ENCODE measurements around the gene C2CD2.

The C2CD2 gene

DNA sequence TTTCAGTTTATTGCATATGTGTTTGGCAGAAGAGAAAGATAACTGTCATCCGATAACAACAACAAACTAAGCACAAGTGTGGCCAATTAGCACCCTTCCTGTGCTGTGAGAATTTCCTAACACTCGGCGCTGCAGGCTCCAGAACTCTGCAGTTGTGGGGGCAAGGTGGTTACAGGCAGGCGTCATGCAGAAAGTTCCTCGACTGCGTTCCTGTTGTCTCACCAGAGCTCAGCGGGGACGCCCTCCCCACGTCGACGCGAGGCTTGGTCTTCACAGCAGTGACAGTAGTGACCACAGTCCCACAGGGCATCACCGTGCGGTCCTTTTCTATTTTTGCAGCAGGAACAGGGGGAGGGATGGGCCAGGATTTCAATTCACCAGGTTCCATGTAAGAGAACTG is 47.0 kb downstream of the C2CD2 start (continued):
- TF ChIP-seq, protein P1, sequence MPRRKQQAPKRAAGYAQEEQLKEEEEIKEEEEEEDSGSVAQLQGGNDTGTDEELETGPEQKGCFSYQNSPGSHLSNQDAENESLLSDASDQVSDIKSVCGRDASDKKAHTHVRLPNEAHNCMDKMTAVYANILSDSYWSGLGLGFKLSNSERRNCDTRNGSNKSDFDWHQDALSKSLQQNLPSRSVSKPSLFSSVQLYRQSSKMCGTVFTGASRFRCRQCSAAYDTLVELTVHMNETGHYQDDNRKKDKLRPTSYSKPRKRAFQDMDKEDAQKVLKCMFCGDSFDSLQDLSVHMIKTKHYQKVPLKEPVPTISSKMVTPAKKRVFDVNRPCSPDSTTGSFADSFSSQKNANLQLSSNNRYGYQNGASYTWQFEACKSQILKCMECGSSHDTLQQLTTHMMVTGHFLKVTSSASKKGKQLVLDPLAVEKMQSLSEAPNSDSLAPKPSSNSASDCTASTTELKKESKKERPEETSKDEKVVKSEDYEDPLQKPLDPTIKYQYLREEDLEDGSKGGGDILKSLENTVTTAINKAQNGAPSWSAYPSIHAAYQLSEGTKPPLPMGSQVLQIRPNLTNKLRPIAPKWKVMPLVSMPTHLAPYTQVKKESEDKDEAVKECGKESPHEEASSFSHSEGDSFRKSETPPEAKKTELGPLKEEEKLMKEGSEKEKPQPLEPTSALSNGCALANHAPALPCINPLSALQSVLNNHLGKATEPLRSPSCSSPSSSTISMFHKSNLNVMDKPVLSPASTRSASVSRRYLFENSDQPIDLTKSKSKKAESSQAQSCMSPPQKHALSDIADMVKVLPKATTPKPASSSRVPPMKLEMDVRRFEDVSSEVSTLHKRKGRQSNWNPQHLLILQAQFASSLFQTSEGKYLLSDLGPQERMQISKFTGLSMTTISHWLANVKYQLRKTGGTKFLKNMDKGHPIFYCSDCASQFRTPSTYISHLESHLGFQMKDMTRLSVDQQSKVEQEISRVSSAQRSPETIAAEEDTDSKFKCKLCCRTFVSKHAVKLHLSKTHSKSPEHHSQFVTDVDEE (CRISPR knock-in tag; IDR thresholded peaks at IDR 0.05), result no peak
- TF ChIP-seq OSR1 (CRISPR knock-in tag; IDR thresholded peaks at IDR 0.05) (no peak), ZNF8 (CRISPR knock-in tag; IDR thresholded peaks at IDR 0.05) (no peak), TOX (CRISPR knock-in tag; IDR thresholded peaks at IDR 0.05; ENCODE audit: borderline replicate concordance) (no peak), SNAI2 (CRISPR knock-in tag; IDR thresholded peaks at IDR 0.05) (no peak)
- TF ChIP-seq, protein P2, sequence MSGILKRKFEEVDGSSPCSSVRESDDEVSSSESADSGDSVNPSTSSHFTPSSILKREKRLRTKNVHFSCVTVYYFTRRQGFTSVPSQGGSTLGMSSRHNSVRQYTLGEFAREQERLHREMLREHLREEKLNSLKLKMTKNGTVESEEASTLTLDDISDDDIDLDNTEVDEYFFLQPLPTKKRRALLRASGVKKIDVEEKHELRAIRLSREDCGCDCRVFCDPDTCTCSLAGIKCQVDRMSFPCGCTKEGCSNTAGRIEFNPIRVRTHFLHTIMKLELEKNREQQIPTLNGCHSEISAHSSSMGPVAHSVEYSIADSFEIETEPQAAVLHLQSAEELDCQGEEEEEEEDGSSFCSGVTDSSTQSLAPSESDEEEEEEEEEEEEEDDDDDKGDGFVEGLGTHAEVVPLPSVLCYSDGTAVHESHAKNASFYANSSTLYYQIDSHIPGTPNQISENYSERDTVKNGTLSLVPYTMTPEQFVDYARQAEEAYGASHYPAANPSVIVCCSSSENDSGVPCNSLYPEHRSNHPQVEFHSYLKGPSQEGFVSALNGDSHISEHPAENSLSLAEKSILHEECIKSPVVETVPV (CRISPR knock-in tag; IDR thresholded peaks at IDR 0.05), result no peak
- TF ChIP-seq, protein P3, sequence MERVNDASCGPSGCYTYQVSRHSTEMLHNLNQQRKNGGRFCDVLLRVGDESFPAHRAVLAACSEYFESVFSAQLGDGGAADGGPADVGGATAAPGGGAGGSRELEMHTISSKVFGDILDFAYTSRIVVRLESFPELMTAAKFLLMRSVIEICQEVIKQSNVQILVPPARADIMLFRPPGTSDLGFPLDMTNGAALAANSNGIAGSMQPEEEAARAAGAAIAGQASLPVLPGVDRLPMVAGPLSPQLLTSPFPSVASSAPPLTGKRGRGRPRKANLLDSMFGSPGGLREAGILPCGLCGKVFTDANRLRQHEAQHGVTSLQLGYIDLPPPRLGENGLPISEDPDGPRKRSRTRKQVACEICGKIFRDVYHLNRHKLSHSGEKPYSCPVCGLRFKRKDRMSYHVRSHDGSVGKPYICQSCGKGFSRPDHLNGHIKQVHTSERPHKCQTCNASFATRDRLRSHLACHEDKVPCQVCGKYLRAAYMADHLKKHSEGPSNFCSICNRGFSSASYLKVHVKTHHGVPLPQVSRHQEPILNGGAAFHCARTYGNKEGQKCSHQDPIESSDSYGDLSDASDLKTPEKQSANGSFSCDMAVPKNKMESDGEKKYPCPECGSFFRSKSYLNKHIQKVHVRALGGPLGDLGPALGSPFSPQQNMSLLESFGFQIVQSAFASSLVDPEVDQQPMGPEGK (CRISPR knock-in tag; IDR thresholded peaks at IDR 0.05; ENCODE audit: borderline replicate concordance), result no peak

DNA sequence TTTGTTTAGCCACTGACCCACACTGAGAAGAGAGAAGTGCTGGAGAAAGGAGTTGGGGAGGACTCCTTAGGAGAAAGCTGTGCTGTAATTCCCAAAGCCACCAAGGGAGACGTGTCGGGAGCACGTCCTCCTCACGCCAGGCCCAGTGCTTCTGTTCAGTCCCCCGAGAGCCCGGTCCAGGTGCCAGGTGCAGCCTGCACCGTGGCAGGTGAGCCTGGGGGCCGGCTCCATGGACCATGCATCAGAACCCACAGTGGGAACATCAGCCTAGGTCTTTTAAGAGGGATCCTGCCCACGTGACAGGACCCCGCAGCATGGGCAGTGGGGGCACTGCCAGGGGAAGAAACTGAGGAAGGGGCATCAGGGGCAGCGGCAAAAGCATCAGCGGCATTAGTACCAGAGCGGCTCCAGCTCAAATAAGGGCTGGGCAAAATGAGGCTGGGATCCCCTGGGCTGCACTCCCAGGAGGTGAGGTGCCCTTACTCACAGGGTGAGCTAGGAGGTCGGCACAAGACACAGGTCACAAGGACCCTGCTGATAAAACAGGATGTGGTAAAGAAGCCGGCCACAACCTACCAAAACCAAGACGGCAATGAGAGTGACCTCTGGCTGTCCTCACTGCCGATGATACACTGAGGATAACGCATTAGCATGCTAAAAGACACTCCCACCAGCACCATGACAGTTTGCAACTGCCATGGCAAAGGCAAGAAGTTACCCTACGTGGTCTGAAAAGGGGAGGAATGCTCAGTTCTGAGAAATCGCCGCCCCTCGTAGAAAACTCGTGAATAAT is 50.1 kb downstream of the C2CD2 start:
- no peak for TF ChIP-seq BACH2 (CRISPR knock-in tag; IDR thresholded peaks at IDR 0.05; ENCODE audit: borderline replicate concordance)
- TF ChIP-seq ZNF8 (CRISPR knock-in tag; IDR thresholded peaks at IDR 0.05), result no peak
- no peak for TF ChIP-seq PPARA (CRISPR knock-in tag; IDR thresholded peaks at IDR 0.05; ENCODE audit: borderline replicate concordance)
- TF ChIP-seq ZNF565 (CRISPR knock-in tag; conservative IDR thresholded peaks at IDR 0.05; ENCODE audit: low read depth), result no peak
- TF ChIP-seq ZFP3 (CRISPR knock-in tag; IDR thresholded peaks at IDR 0.05), result no peak
- no peak for TF ChIP-seq ESRRG (CRISPR knock-in tag; IDR thresholded peaks at IDR 0.05)
- TF ChIP-seq, protein P4, sequence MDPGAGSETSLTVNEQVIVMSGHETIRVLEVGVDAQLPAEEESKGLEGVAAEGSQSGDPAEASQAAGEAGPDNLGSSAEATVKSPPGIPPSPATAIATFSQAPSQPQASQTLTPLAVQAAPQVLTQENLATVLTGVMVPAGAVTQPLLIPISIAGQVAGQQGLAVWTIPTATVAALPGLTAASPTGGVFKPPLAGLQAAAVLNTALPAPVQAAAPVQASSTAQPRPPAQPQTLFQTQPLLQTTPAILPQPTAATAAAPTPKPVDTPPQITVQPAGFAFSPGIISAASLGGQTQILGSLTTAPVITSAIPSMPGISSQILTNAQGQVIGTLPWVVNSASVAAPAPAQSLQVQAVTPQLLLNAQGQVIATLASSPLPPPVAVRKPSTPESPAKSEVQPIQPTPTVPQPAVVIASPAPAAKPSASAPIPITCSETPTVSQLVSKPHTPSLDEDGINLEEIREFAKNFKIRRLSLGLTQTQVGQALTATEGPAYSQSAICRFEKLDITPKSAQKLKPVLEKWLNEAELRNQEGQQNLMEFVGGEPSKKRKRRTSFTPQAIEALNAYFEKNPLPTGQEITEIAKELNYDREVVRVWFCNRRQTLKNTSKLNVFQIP (CRISPR knock-in tag; IDR thresholded peaks at IDR 0.05; ENCODE audit: borderline replicate concordance, low read depth), result no peak
- no peak for TF ChIP-seq GLIS3 (CRISPR knock-in tag; IDR thresholded peaks at IDR 0.05)
- TF ChIP-seq, protein P1 (CRISPR knock-in tag; IDR thresholded peaks at IDR 0.05), result no peak
- TF ChIP-seq CSDC2 (CRISPR knock-in tag; IDR thresholded peaks at IDR 0.05), result no peak
- TF ChIP-seq, protein P2 (CRISPR knock-in tag; IDR thresholded peaks at IDR 0.05), result no peak
- no peak for TF ChIP-seq SNAI2 (CRISPR knock-in tag; IDR thresholded peaks at IDR 0.05)
- TF ChIP-seq, protein P5, sequence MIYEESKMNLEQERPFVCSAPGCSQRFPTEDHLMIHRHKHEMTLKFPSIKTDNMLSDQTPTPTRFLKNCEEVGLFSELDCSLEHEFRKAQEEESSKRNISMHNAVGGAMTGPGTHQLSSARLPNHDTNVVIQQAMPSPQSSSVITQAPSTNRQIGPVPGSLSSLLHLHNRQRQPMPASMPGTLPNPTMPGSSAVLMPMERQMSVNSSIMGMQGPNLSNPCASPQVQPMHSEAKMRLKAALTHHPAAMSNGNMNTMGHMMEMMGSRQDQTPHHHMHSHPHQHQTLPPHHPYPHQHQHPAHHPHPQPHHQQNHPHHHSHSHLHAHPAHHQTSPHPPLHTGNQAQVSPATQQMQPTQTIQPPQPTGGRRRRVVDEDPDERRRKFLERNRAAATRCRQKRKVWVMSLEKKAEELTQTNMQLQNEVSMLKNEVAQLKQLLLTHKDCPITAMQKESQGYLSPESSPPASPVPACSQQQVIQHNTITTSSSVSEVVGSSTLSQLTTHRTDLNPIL (CRISPR knock-in tag; IDR thresholded peaks at IDR 0.05; ENCODE audit: low read depth), result no peak
- ATAC-seq, result no peak

Data from SK-N-SH treated with all-trans-retinoic acid at 6 μM for 48 hours (cell line).